GM23248 (cell line): Measurements from ENCODE around the gene PRR5.

Experiments used
- EZH2 ChIP-seq: fragments of 200-600 bp; sonication (generic); IDR thresholded peaks from 2 replicates; pipeline ENCODE4 v1.6.1; 2018; ENCODE audit warnings: antibody characterized with exemption, mild to moderate bottlenecking; ENCODE audit not compliant: insufficient read depth, poor library complexity, severe bottlenecking
- EZH2phosphoT487 ChIP-seq: fragments of 200-600 bp; sonication (generic); IDR thresholded peaks from 2 replicates; pipeline ENCODE4 v1.6.1; 2018; ENCODE audit warnings: antibody characterized with exemption, moderate library complexity, mild to moderate bottlenecking, low read depth; ENCODE audit not compliant: insufficient read depth

- no peak for TF ChIP-seq EZH2
- TF ChIP-seq EZH2phosphoT487 = no peak
Observed at GRCh38 chr22:44730490-44731356, 28.7 kb downstream of the PRR5 start.
